T-helper 2 cell treated with Interferon-gamma antibody and Interleukin-4, amounts not matched to agents 100 ng/mL and 5 ng/mL, for 36 hours (primary cell): ENCODE measurements around the gene EVX2. TPM values are rescaled to one million over a fixed set of nuclear protein-coding genes. Genes with fewer than 3 reads are reported as not detected.

Experiments
- intact Hi-C: fragments of 100-400 bp; cut with micrococcal nuclease; formaldehyde crosslinking; loops from one replicate; pipeline ENCODE4 v1.15.1; 2023
- total RNA-seq: library from RNA; stranded (reverse); gene quantifications from 2 replicates; pipeline ENCODE4 v1.2.3, GENCODE V29; 2022

EVX2 gene
- total RNA-seq, 1 donor from 2014 or later, result not detected

- intact Hi-C loops, result loop anchor here (1.0 to 5.0 kb wide), 5 partner anchors 13 to 896 kb away; no protein-coding TSS in a partner anchor
These were observed 14.1 kb upstream of the EVX2 start for GRCh38 chr2:176097820-176098365.

GRCh38 chr2:176096986-176097819 is 13.4 kb upstream of the EVX2 start:
- intact Hi-C loops, result loop anchor here (1.0 to 5.0 kb wide), 4 partner anchors 407 to 895 kb away; no protein-coding TSS in a partner anchor

GRCh38 chr2:176096243-176096985 is 12.7 kb upstream of the EVX2 start:
- intact Hi-C loops, result loop anchor here (2.0 to 5.0 kb wide), 3 partner anchors 682 to 894 kb away; no protein-coding TSS in a partner anchor

GRCh38 chr2:176095421-176095820 is 11.7 kb upstream of the EVX2 start:
- intact Hi-C loops, result loop anchor here (2.0 to 5.0 kb wide), 3 partner anchors 13 to 893 kb away; no protein-coding TSS in a partner anchor

GRCh38 chr2:176094349-176094748 is 10.6 kb upstream of the EVX2 start:
- intact Hi-C loops, result loop anchor here (2.0 kb wide), 1 partner anchor 14 kb away; no protein-coding TSS in a partner anchor

GRCh38 chr2:176093898-176094249 is 10.1 kb upstream of the EVX2 start:
- intact Hi-C loops, result loop anchor here (2.0 kb wide), 1 partner anchor 15 kb away; no protein-coding TSS in a partner anchor

GRCh38 chr2:176093145-176093897 is 9.6 kb upstream of the EVX2 start:
- intact Hi-C loops, result no loop called here

- intact Hi-C loops, result no loop called here
These were observed 8.7 kb upstream of the EVX2 start, which contains the start of gene HOXD13 for GRCh38 chr2:176092270-176093144. Gene HOXD13 (plus strand): TSS chr2:176092721. CDS start chr2:176092891, 170 bp downstream.

GRCh38 chr2:176091329-176092258 is 7.8 kb upstream of the EVX2 start:
- intact Hi-C loops, result no loop called here

- intact Hi-C loops, result no loop called here
These were observed 7.1 kb upstream of the EVX2 start for GRCh38 chr2:176090862-176091261.

GRCh38 chr2:176089843-176090395 is 6.2 kb upstream of the EVX2 start:
- intact Hi-C loops, result loop anchor here (2.0 kb wide), 1 partner anchor 21 kb away; no protein-coding TSS in a partner anchor

GRCh38 chr2:176088937-176089842 is 5.4 kb upstream of the EVX2 start:
- intact Hi-C loops, result loop anchor here (1.0 to 2.0 kb wide), 2 partner anchors 22 to 399 kb away; no protein-coding TSS in a partner anchor

GRCh38 chr2:176088048-176088936 is 4.5 kb upstream of the EVX2 start:
- intact Hi-C loops, result loop anchor here (1.0 to 2.0 kb wide), 2 partner anchors 23 to 398 kb away; no protein-coding TSS in a partner anchor

GRCh38 chr2:176087330-176088047 is 3.7 kb upstream of the EVX2 start:
- intact Hi-C loops, result loop anchor here (1.0 to 2.0 kb wide), 2 partner anchors 23 to 397 kb away; no protein-coding TSS in a partner anchor
